GM06990 (cell line): Measurements from ENCODE around the gene DMBX1.

Source experiments
- DNase-seq: peaks from one replicate; pipeline ENCODE4 v3.0.0-alpha.2; 2011; ENCODE audit not compliant: insufficient read length; ENCODE audit errors: extremely low read depth
- H3K27me3 ChIP-seq: replicated peaks from 2 replicates; pipeline ENCODE4 v1.6.0; 2011; ENCODE audit warnings: low read length; ENCODE audit not compliant: control insufficient read depth, insufficient read depth
- H3K36me3 ChIP-seq: 2 replicates; pipeline ENCODE4 v1.5.1; 2011; ENCODE audit warnings: low read length; ENCODE audit not compliant: control insufficient read depth, insufficient read depth
- H3K4me3 ChIP-seq: replicated peaks from 2 replicates; pipeline ENCODE4 v1.5.1; 2011; ENCODE audit warnings: low read depth, mild to moderate bottlenecking, control low read depth, low read length
- CTCF ChIP-seq: IDR thresholded peaks from 2 replicates; pipeline ENCODE4 v1.5.1; 2011; ENCODE audit warnings: low read length, control low read depth, mild to moderate bottlenecking, inconsistent platforms; ENCODE audit not compliant: insufficient read depth, poor library complexity, severe bottlenecking

DMBX1 gene

GRCh38 chr1:46486432-46487015 is 3.1 kb upstream of the DMBX1 start:
- Histone ChIP-seq H3K36me3 (no peaks in the 10 kb centered on the region), H3K27me3 (peaks cover 8% of the 10 kb centered on the region; the same call in 1 of the 2 replicates), H3K4me3 (no peak overlapping the region)
- TF ChIP-seq CTCF: no peak
- no peak for DNase-seq

DNA sequence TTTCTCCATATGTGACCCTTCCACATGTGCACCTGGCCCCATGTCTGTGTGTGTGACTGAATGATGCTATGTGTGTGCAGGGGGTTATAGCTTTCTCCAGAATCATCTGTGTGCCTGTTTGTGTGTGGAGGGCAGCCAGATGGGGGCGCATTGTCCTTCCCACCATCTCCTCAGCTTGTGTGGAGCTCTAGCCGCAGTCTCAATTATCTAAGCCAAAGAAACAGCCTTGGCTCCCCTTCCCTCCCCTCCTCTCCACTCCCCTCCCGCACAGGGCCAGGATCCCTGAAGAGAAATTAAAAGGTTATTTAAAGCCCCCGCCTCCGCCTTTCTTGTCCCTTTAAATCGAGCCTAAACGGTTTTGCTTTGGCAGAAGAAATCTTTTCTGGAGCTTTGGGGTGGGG is 1.8 kb upstream of the DMBX1 start:
- Histone ChIP-seq H3K27me3 (peaks cover 10% of the 10 kb centered on the region; the same call in 1 of the 2 replicates), H3K36me3 (no peaks in the 10 kb centered on the region), H3K4me3 (no peak overlapping the region)
- no peak for DNase-seq
- peak; percentile 32 for TF ChIP-seq CTCF

DNA sequence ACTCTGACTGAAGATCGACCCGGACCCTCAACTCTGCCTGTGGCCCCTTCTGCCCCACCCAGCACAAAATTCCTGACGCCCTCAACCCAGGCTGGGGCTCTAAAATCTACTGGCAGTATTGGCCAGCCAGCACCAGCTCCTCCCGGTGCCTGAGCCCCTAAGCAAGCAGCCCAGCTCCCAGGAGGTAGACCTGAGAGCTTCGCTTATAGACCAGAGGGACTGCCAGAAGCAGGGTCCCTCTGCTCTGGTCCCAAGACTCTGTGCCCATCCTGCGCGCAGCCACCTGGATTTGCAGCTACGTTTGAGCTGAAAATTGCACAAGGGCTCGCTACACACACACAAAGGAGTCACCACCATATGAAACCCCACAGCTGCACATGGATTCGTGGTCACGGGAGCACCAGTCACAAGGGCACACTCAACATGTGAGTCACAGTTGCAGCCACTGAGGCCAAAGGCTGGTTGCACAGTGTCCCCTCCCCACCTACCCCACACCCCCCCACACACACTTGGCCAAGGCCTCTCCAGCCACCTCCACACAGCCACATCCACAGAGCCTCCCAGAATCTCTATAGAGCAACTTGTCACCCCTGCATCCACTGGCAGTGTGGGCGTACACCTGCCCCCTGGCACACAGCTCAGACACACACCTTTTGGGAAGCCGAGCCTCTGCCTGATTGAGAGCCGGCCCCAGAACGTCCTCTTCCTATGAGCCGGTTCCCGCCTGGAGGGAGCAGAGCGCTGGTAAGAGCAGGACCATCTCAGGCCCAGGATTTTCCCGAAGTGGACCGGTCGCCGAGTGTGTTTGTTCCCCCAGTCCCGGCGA is 1.1 kb upstream of the DMBX1 start:
- Histone ChIP-seq H3K4me3 (no peak overlapping the region), H3K27me3 (peaks cover 11% of the 10 kb centered on the region; the same call in 1 of the 2 replicates), H3K36me3 (no peaks in the 10 kb centered on the region)
- DNase-seq: no peak
- no peak for TF ChIP-seq CTCF

DNA sequence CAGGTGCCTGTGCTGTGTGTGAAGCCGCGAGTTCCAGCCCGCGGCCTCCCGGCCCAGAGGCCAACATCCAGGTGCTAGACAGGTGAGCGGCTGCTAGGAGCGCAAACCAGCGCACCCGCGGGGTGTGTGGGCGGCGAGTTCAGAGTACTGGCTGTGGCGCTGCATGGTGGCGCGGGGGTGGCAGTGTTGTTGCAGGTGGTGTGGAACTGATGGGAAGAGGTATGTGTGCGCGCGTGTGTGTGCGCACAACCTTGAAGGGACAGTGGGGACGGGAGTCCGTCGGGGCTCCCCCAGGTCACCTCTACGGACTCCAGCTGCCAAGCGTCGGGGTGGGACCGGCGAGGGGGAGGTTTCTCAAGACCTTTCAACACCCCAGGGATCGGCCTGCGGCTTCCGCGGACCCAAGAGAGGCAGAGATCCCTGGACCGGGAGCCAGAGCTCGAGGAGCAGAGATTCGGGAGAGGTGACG is 433 bp upstream of the DMBX1 start:
- Histone ChIP-seq H3K27me3 (peaks cover 11% of the 10 kb centered on the region; the same call in 1 of the 2 replicates), H3K4me3 (no peak overlapping the region), H3K36me3 (no peaks in the 10 kb centered on the region)
- no peak for DNase-seq
- no peak for TF ChIP-seq CTCF

DNA sequence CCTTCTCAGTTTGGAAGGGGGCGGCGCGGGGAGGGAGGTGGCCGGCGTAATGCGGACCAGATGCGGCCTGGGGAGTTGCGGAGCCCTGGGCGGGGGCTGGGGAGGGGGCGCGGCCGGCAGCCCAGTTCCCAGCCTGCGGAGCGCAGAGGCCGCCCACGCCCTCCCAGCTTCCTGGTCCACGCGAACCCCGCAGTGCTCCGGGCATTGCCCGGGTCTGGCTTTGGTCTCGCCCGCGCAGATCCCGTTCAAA is 695 bp downstream of the DMBX1 start:
- Histone ChIP-seq H3K27me3 (peaks cover 14% of the 10 kb centered on the region), H3K36me3 (no peaks in the 10 kb centered on the region), H3K4me3 (no peak overlapping the region)
- TF ChIP-seq CTCF: no peak
- no peak for DNase-seq
